Smooth muscle cell of the brain vasculature (primary cell): ENCODE results near the gene YDJC.
"Not testable (repeated sequence)": the region's sequence is repeated elsewhere in the genome, so short reads cannot be mapped to it uniquely, and the experiment has no call there.

Source experiments
- DNase-seq: peaks from one replicate; pipeline ENCODE4 v3.0.0-alpha.2; 2012; ENCODE audit warnings: low read depth, low spot score

Gene YDJC

DNA sequence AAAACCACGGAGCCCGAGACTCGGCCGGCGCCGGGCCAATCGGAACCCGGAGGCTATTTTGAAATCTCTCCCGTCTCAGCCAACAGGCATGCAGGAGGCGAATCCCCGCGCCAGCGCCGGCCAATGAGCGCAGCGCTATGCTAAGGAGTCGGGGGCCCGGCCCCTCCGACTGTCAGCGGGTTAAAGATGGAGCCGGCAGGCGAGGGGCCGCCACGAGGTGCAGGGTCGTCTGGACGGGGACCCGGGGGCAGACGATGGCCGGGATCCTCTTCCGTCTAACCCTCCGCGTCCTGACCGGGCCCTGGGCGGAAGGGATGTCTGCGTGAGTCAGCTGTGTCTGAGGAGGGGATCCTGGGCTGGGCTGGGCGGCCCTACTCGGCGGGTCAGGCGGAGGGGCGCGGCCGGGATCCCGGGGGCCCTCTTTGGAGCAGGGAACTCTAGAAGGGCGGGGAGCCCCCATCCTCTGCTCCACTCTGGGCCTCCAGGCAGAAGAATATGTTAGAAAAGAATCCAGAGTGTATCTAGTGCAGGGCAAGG lies 22.3 kb upstream of the YDJC start:
- peak; percentile 72 for DNase-seq

DNA sequence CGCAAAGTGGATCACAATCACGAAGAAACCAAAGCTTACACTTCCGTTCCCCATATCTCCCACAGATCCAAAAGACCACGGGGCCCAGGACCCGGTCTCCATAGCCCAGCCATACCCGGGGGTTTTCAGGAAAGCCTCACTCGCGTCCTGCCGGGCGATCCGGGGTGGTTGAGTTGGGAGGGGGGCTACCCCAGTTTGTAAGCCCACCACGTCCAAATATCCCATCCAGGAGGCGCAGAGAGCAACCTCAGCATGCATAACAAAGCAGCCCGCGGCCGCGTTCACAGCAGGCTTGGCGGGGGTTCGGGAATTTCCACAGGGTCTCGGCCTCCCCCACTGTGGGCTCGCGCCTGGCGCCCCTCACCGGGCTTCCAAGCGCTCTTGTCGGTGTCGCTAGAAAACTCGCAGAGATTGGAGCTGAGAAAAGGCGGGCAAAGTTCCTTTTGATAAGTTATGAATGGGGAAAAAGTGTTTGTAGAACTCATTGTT lies 21.7 kb upstream of the YDJC start:
- DNase-seq: no peak

- no peak for DNase-seq
Measured at GRCh38 chr22:21650823-21651520, 21.1 kb upstream of the YDJC start.

- DNase-seq: no peak
Measured at GRCh38 chr22:21650280-21650679, 20.5 kb upstream of the YDJC start.

DNA sequence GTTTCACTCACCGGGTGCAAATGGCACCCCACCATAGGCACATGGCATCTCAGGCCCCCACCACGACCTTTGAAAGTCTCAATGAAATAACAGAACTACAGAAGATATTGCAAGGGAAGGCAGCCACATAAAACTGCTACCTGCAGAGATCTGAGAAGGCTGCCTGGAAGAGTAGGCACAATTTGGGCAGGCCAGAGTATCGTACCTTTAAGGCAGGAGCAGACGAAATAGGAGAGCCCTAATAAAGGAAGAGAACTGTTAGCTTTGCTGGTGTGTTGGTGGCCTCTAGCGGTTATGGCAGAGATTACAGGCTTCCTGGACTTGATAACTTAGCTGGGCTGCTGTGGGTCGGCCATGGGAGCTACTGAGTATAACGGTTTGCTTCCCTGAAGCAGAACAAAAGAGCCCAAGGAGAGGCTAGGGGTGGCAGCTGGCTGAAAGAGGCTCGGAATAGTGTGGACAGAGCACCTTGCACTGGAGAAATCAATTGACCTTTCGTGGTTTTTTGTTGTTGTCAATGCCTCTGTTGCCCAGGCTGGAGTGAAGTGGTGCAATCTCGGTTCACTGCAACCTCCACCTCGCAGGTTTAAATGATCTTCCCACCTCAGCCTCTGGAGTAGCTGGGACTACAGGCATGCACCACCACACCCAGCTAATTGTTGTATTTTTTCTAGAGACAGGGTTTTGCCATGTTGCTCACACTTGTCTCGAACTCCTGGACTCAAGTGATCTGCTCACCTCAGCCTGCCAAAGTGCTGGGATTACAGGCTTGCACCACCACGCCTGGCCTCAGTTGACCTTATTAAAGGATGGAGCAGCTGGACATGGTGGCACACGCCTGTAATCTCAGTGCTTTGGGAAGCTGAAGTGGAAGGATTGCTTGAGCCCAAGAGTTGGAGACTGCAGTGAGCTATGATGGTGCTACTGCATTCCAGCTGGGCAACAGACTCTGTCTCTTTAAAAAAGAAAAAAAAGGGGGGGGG lies 17.1 kb upstream of the YDJC start:
- peak; percentile 71 for DNase-seq

GRCh38 chr22:21645513-21645912 lies 15.7 kb upstream of the YDJC start:
- DNase-seq: not testable (repeated sequence)

DNA sequence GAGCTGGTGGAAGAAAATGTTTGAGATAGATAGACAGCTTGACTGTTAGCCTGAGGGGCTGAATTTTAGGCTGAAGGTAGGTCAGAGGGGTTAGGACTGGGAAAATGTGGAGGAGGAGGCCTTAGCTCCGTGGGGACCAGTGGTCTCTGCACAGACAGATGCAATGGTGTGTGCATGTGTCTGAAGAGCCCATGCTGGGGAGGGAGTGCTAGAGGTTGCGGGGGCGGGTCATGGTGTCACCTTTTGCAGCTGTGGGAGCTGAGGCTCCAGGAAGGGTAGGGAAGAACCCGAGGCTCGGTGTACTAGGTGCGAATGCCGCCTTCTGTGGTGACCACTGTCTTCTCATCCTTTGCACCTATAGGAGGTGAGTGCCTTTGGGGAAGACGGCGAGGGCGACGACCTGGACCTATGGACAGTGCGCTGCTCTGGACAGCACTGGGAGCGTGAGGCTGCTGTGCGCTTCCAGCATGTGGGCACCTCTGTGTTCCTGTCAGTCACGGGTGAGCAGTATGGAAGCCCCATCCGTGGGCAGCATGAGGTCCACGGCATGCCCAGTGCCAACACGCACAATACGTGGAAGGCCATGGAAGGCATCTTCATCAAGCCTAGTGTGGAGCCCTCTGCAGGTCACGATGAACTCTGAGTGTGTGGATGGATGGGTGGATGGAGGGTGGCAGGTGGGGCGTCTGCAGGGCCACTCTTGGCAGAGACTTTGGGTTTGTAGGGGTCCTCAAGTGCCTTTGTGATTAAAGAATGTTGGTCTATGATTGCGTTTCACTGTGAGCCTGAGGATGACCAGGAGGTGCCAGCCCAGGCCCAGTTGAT lies 13.9 kb upstream of the YDJC start:
- no peak for DNase-seq

DNA sequence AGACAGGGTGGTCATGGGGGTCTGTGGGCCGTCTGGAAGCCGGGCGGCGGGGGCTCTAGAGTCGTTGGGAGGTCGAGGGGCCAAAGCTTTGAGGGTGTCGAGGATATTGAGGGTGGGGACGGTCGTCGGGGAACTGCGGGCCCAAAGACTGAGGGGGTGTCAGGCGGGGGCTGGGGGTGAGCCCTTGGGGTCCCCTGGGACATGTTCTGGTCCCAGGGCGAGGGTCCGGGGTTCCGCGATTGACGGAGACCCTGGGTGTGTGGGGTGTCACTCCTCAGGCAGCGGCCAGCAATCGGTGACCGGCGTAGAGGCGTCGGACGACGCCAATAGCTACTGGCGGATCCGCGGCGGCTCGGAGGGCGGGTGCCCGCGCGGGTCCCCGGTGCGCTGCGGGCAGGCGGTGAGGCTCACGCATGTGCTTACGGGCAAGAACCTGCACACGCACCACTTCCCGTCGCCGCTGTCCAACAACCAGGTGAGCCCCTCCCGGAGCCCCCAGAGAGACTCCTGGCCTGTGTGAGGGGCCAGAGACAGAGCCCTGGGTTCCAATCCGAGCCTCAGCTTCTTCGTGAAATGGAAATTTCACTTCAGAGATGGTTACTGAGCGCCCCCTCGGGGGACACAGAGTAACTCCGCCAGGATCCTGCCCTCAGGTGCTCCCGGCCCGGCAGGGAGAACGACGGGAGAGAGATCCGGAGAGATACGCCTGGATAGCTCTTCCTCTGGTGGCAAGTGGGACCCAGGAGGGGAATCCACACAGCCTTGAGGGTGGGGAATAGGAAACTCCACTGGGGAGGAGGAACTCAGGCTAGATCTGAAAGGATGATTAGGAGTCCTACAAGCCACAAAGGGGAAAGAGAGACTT lies 13.0 kb upstream of the YDJC start:
- DNase-seq: no peak

GRCh38 chr22:21641789-21642583 lies 12.2 kb upstream of the YDJC start, which contains the start of gene SDF2L1:
SDF2L1 (plus strand) TSS chr22:21642302; CDS start chr22:21642337, 35 bp downstream.
- peak; percentile 97 for DNase-seq

DNA sequence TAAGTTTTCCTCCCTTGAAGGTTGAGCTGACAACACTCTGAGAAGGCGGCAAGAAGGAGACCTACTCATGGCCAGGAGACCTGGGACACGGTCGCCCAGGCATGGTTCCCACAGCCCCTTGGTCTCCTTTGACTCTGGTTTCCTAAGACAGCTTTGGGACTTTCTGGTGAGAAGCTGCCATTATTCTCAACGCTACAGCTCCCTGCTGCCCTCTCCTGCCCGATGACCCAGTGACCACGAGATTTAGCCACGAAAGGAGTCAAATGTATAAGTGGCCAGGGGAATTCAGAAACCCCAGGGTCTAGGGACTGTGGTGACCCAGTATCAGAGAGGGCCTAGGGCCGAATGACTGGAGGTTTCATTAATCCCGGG lies 11.6 kb upstream of the YDJC start:
- no peak for DNase-seq

- no peak for DNase-seq
Measured at GRCh38 chr22:21640810-21641209, 11.0 kb upstream of the YDJC start.

DNA sequence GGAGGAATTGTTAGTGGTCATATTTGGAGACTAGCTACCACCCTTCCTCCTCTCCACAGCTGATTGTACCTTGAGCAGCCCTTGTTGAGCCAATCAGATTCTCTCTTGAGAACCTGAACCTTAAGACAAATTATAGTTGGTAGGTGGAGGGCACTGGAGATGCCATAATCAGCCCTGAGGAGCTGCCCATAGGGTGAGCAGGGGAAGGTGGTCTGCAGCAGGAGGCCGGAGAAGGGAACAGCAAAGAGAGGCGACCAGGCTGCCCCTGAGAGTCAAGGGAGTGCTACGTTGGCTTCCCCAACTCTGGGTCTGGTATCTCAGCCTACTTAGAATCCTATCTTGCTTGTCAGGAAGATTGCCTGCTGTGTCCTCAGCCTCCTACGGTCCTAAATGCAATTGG lies 9.5 kb upstream of the YDJC start:
- no peak for DNase-seq

DNA sequence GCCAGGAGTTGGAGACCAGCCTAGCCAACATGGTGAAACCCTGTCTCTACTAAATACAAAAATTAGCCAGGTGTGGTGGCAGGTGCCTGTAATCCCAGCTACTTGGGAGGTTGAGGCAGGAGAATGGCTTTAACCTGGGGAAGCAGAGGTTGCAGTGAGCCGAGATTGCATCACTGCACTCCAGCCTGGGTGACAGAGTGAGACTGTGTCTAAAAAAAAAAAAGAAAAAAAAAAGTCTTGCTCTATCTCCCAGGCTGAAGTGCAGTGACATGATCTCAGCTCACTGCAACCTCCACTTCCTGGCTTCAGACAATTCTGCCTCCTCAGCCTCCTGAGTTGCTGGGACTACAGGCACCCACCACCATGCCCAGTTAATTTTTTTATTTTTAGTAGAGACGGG lies 7.6 kb upstream of the YDJC start:
- not testable (repeated sequence) for DNase-seq

GRCh38 chr22:21636629-21637218 lies 6.9 kb upstream of the YDJC start:
- no peak for DNase-seq

GRCh38 chr22:21635771-21636510 lies 6.1 kb upstream of the YDJC start:
- no peak for DNase-seq

DNA sequence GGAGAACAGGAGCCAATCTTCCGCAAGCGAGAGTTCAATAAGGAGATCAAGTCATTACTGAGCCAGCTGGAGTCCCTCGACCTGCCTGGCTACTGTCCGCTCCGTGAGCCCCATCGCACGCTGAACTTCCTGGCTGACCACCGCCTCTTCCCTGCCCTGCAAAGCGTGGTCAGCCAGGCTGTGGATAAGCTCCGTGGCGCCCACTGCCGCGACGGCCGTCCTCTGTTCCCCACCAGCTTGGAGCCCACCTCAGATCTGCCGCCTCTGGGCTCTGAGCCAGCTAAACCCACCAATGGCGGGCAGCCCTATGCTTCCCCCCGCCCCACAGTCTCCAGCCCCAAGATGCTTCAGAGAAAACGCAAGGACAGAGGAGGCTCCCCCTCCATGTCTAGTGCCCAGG lies 5.0 kb upstream of the YDJC start:
- no peak for DNase-seq

DNA sequence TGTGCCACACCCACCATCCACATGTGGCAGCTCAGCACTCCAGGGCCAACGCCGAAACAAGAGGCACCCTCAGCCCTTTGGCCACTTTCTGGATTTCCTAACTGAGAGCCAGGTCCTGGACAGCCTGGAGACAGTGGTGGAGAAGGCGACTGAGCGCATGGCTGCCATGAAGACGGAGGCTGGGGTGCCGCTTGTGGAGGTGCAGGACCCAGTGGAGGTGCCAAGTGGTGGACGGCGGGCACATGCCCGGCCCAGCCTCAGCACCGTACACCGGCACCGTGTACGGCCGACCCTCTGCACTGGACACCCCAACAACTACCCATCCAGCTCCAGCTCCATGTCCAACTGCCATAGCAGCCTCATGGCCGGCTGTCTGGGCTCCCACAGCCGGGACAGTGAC lies 4.3 kb upstream of the YDJC start:
- no peak for DNase-seq

DNA sequence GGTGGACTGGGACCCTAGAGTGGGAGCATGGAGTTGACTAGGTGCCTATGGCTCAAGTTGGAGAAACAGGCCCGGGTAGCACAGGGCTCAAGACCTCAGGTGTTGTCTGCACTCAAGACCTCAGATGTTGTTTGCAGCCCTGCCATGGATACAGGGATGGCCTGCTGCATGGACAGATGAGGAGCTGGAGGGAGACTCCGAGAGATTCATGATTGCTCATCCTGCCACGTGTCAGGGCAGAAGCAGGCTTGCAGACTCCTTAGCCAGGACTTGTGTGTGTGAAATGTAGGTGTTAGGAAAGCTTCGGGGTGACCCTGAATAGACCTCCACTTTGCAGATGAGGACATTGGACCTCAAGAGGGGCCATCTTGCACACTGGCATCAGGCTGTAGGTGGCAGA lies 3.7 kb upstream of the YDJC start:
- DNase-seq: no peak

DNA sequence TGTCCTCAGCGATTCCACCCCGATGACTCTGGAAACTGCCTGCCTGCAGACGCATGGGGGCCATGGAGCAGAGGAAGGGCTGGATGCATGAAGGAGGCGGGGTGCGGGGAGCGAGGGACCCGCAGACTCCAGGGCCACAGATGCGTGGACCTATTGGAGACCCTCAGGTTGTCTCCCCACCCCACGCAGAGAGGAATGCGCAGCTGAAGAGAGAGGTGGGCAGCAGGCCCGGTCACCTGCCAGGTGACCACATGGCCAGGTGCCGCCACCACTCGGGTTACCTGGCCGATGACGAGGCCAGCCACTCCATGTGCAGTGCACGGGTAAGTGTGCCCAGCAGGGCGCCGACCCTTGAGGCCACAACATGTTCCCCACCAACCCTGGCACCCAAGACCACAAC lies 3.1 kb upstream of the YDJC start:
- DNase-seq: no peak
